K562 (cell line): ENCODE results near the gene NUDT1. TPM values are rescaled to one million over a fixed set of nuclear protein-coding genes. Genes with fewer than 3 reads are reported as not detected.

Source experiments
- C11orf30 ChIP-seq: fragments of 450-650 bp; IDR thresholded peaks from 2 replicates; pipeline ENCODE4 v1.6.1; 2016; ENCODE audit warnings: low read depth, mild to moderate bottlenecking
- CBX3 ChIP-seq, 2 experiments: IDR thresholded peaks; 1 replicate in 1 of 2; 2 replicates in 1 of 2; pipeline ENCODE4 v1.6.1; 2012; ENCODE audit warnings: inconsistent platforms in 2 of 2, low read length in 2 of 2, borderline replicate concordance in 1 of 2, control low read depth in 1 of 2
- CHAMP1 ChIP-seq: fragments of 450-650 bp; IDR thresholded peaks from 2 replicates; pipeline ENCODE4 v1.6.1; 2016; ENCODE audit warnings: mild to moderate bottlenecking
- DLX4 ChIP-seq: fragments of 250-450 bp; sonication (Bioruptor Pico); IDR thresholded peaks from 2 replicates; pipeline ENCODE4 v1.6.1; 2021; ENCODE audit warnings: mild to moderate bottlenecking
- FUS ChIP-seq: fragments of 200-400 bp; formaldehyde crosslinking; optimal IDR thresholded peaks from 2 replicates; pipeline ENCODE3; 2017; ENCODE audit warnings: low read depth, low read length
- JUND ChIP-seq, 2 experiments: IDR thresholded peaks; 2 replicates in 1 of 2; 3 replicates in 1 of 2; pipeline ENCODE4 v1.6.1; 2011; ENCODE audit warnings: borderline replicate concordance in 2 of 2, low read depth in 2 of 2, low read length in 2 of 2, improper control_type of control experiment in 1 of 2, missing biosample characterization in 1 of 2, missing genetic modification characterization in 1 of 2, missing genetic modification reagents in 1 of 2
- MYC ChIP-seq, 2 experiments: fragments of 250-450 bp in 1 of 2; sonication (Bioruptor Pico) in 1 of 2; IDR thresholded peaks; 2 replicates each; pipeline versions ENCODE4 v1.5.1 to v1.6.1; 2012 to 2021; ENCODE audit warnings: low read depth in 2 of 2, borderline replicate concordance in 1 of 2, improper control_type of control experiment in 1 of 2, low read length in 1 of 2, mild to moderate bottlenecking in 1 of 2, moderate library complexity in 1 of 2
- NCOA2 ChIP-seq, 2 experiments: fragments of 450-650 bp; IDR thresholded peaks; 2 replicates each; pipeline ENCODE4 v1.6.1; 2018; ENCODE audit warnings: mild to moderate bottlenecking in 2 of 2, moderate library complexity in 1 of 2; ENCODE audit not compliant: partially characterized antibody in 2 of 2
- PBX2 ChIP-seq, 2 experiments: IDR thresholded peaks in 1 of 2; conservative IDR thresholded peaks in 1 of 2; 2 replicates each; pipeline ENCODE4 v1.6.1; 2016; ENCODE audit warnings: low read depth in 2 of 2, mild to moderate bottlenecking in 1 of 2, missing compliant biosample characterization in 1 of 2, missing genetic modification characterization in 1 of 2, moderate library complexity in 1 of 2
- RBM17 ChIP-seq: fragments of 200-400 bp; formaldehyde crosslinking; IDR thresholded peaks from 2 replicates; pipeline ENCODE4 v1.6.1; 2017; ENCODE audit warnings: low read depth, mild to moderate bottlenecking, low read length, borderline replicate concordance
- RCOR1 ChIP-seq, 2 experiments: IDR thresholded peaks; 2 replicates each; pipeline ENCODE4 v1.6.1; 2012; ENCODE audit warnings: low read depth in 2 of 2, low read length in 2 of 2, borderline replicate concordance in 1 of 2, improper control_type of control experiment in 1 of 2
- RFX7 ChIP-seq: fragments of 250-450 bp; sonication (Bioruptor Pico); IDR thresholded peaks from 2 replicates; pipeline ENCODE4 v1.5.1; 2021; ENCODE audit warnings: mild to moderate bottlenecking
- TAF1 ChIP-seq: IDR thresholded peaks from 2 replicates; pipeline ENCODE4 v1.6.1; 2011; ENCODE audit warnings: mild to moderate bottlenecking, low read length, moderate library complexity; ENCODE audit not compliant: insufficient read depth, control insufficient read depth, severe bottlenecking; ENCODE audit errors: extremely low read depth
- XRCC5 ChIP-seq: fragments of 200-400 bp; formaldehyde crosslinking; IDR thresholded peaks from 2 replicates; pipeline ENCODE4 v1.6.1; 2017; ENCODE audit warnings: low read depth, mild to moderate bottlenecking, low read length
- ZNF121 ChIP-seq: sonication (generic); formaldehyde crosslinking; conservative IDR thresholded peaks from 2 replicates; pipeline ENCODE4 v1.8.0; 2022; ENCODE audit warnings: missing genetic modification reagents
- ZNF24 ChIP-seq: fragments of 450-650 bp; IDR thresholded peaks from 2 replicates; pipeline ENCODE4 v1.6.1; 2016
- ZNF408 ChIP-seq: fragments of 250-450 bp; sonication (Bioruptor Pico); IDR thresholded peaks from 2 replicates; pipeline ENCODE4 v1.4.0; 2020; ENCODE audit warnings: low read depth, mild to moderate bottlenecking, moderate library complexity
- ZNF586 ChIP-seq: fragments of 450-650 bp; formaldehyde crosslinking; conservative IDR thresholded peaks from 2 replicates; pipeline ENCODE4 v1.4.0; 2020; ENCODE audit warnings: mild to moderate bottlenecking, moderate library complexity
- ZNF79 ChIP-seq: fragments of 250-450 bp; sonication (Bioruptor Pico); IDR thresholded peaks from 2 replicates; pipeline ENCODE4 v1.4.0; 2020; ENCODE audit warnings: low read depth, mild to moderate bottlenecking, moderate library complexity
- polyA plus RNA-seq, 8 experiments: library from polyadenylated mRNA; depleted of rRNA in 4 of 8; stranded (reverse) in 5 of 8; unstranded in 3 of 8; fragments of >200 nt; fragmentation: Nextera tagmentation in 2 of 8; fragmentation: Illumina TruSeq in 1 of 8; extraction: Ambion mirVana in 2 of 8; extraction: Trizol in 1 of 8; gene quantifications; 2 replicates each; pipeline versions ENCODE4 v1.2.1 to v1.2.3, GENCODE V29; 2011 to 2014; ENCODE audit warnings: inconsistent platforms in 1 of 8, missing spikeins in 1 of 8
- total RNA-seq, 7 experiments: library from RNA; depleted of rRNA in 6 of 7; stranded (reverse); fragments of >200 nt in 6 of 7; fragmentation: Illumina TruSeq in 2 of 7; extraction: Trizol in 2 of 7; gene quantifications; 2 replicates each; pipeline versions ENCODE4 v1.2.1 to v1.2.3, GENCODE V29; 2011 to 2021; ENCODE audit warnings: low replicate concordance in 1 of 7

NUDT1 gene
- total and polyA plus RNA-seq, 9 of the 15 experiments (the other 6 are each of a cell fraction or from before 2014, with no cell fraction given), result 5.3 to 73.3 (median 29.6) TPM

GRCh38 chr7:2241580-2242540 is at the start of gene NUDT1, which contains the start of gene MRM2 (continued):
- TF ChIP-seq TAF1 (peak; percentile 96), RFX7 (CRISPR knock-in tag) (no peak), RBM17 (no peak), ZNF408 (CRISPR knock-in tag) (no peak), FUS (peak; percentile 46), NCOA2 (IDR thresholded peaks at IDR 0.05; ENCODE audit: partially characterized antibody in 2 of 2) (no peak), C11orf30 (peak; percentile 89), ZNF79 (CRISPR knock-in tag) (no peak), DLX4 (CRISPR knock-in tag) (no peak), CHAMP1 (no peak), PBX2 (CRISPR knock-in tag; IDR thresholded peaks at IDR 0.05; ENCODE audit: low read depth) (no peak), PBX2 (tag; conservative IDR thresholded peaks at IDR 0.05; ENCODE audit: low read depth) (no peak), CBX3 (IDR thresholded peaks at IDR 0.05; ENCODE audit: borderline replicate concordance in 1 of 2, low read length in 2 of 2) (no peak), XRCC5 (no peak), ZNF24 (no peak), ZNF121 (CRISPR knock-in tag) (no peak), ZNF586 (CRISPR knock-in tag) (no peak), JUND (IDR thresholded peaks at IDR 0.05; ENCODE audit: borderline replicate concordance, low read depth, low read length) (peak; percentile 40; the same call in 1 of the 2 replicates), JUND (tag; IDR thresholded peaks at IDR 0.05; ENCODE audit: borderline replicate concordance, low read depth, low read length) (no peak), MYC (IDR thresholded peaks at IDR 0.05; ENCODE audit: low read depth, low read length) (peak; percentile 93), MYC (CRISPR knock-in tag; IDR thresholded peaks at IDR 0.05; ENCODE audit: borderline replicate concordance, low read depth) (no peak), RCOR1 (IDR thresholded peaks at IDR 0.05; ENCODE audit: borderline replicate concordance in 1 of 2, low read depth in 2 of 2, low read length in 2 of 2) (no peak)
